DND-41 (cell line): ENCODE results near the gene ETDA.

Experiments
- ATAC-seq: fragments of 200-7000 bp; cut with Tn5 transposase; 3 replicates; pipeline ENCODE4 v1.9.1; 2021; ENCODE audit warnings: low read depth; ENCODE audit not compliant: insufficient read depth
- DNase-seq: peaks from one replicate; pipeline ENCODE4 v3.0.0-alpha.2; 2020
- H2AFZ ChIP-seq: 2 replicates; pipeline ENCODE4 v1.6.0; 2012; ENCODE audit warnings: low read depth, low read length
- H3K27ac ChIP-seq: 2 replicates; pipeline ENCODE4 v1.5.1; 2012; ENCODE audit warnings: low read length, inconsistent platforms
- H3K27me3 ChIP-seq: fragments of 200-600 bp; sonication (generic); 2 replicates; pipeline ENCODE4 v1.6.0; 2012; ENCODE audit warnings: low read length, mild to moderate bottlenecking, inconsistent platforms; ENCODE audit not compliant: insufficient read depth, poor library complexity
- H3K36me3 ChIP-seq: 2 replicates; pipeline ENCODE4 v1.5.1; 2012; ENCODE audit warnings: low read length, inconsistent platforms; ENCODE audit not compliant: insufficient read depth
- H3K4me1 ChIP-seq: 2 replicates; pipeline ENCODE4 v1.5.1; 2012; ENCODE audit warnings: mild to moderate bottlenecking, low read length; ENCODE audit not compliant: insufficient read depth
- H3K4me2 ChIP-seq: 2 replicates; pipeline ENCODE4 v1.6.0; 2012; ENCODE audit warnings: mild to moderate bottlenecking, moderate library complexity, low read length, inconsistent platforms; ENCODE audit not compliant: insufficient read depth
- H3K4me3 ChIP-seq, 2 experiments: fragments of 200-600 bp in 1 of 2; shearing (Covaris generic) in 1 of 2; 2 replicates each; pipeline ENCODE4 v1.5.1; 2012 to 2016; ENCODE audit warnings: inconsistent platforms in 2 of 2, low read length in 2 of 2, mild to moderate bottlenecking in 2 of 2, low read depth in 1 of 2, moderate library complexity in 1 of 2
- H3K79me2 ChIP-seq: 2 replicates; pipeline ENCODE4 v1.6.0; 2012; ENCODE audit warnings: low read length, inconsistent platforms; ENCODE audit not compliant: insufficient read depth
- H3K9ac ChIP-seq: 2 replicates; pipeline ENCODE4 v1.6.0; 2012; ENCODE audit warnings: low read depth, mild to moderate bottlenecking, inconsistent platforms, low read length, moderate library complexity
- H3K9me3 ChIP-seq: 2 replicates; pipeline ENCODE4 v1.5.1; 2012; ENCODE audit warnings: low read length, moderate library complexity, mild to moderate bottlenecking, inconsistent platforms; ENCODE audit not compliant: insufficient read depth, severe bottlenecking
- H4K20me1 ChIP-seq: 2 replicates; pipeline ENCODE4 v1.6.0; 2012; ENCODE audit warnings: low read length; ENCODE audit not compliant: insufficient read depth
- CTCF ChIP-seq: IDR thresholded peaks from 2 replicates; pipeline ENCODE4 v1.5.1; 2012; ENCODE audit warnings: borderline replicate concordance, low read length, moderate library complexity, mild to moderate bottlenecking; ENCODE audit not compliant: poor library complexity, severe bottlenecking; ENCODE audit errors: extremely low read depth
- EZH2 ChIP-seq: IDR thresholded peaks from 3 replicates; pipeline ENCODE4 v1.6.1; 2012; ENCODE audit warnings: borderline replicate concordance, low read depth, mild to moderate bottlenecking, moderate library complexity, low read length, inconsistent platforms; ENCODE audit not compliant: severe bottlenecking

ETDA gene

GRCh38 chrX:135273162-135273561 lies 21.3 kb downstream of the ETDA start:
- H2AFZ ChIP-seq = no peak overlapping the region
- no peaks in the 10 kb centered on the region for H3K36me3 ChIP-seq
- no peak overlapping the region for H3K4me2 ChIP-seq
- H4K20me1 ChIP-seq = no peaks in the 10 kb centered on the region
- ATAC-seq (no peak), DNase-seq (no peak)
- no peaks in the 10 kb centered on the region for H3K4me1 ChIP-seq
- no peak overlapping the region for H3K9ac ChIP-seq
- no peaks in the 10 kb centered on the region for H3K79me2 ChIP-seq
- H3K27me3 ChIP-seq = no peaks in the 10 kb centered on the region
- no peak overlapping the region for H3K27ac ChIP-seq
- H3K9me3 ChIP-seq = no peaks in the 10 kb centered on the region
- TF ChIP-seq EZH2 (no peak), CTCF (no peak)
- H3K4me3 ChIP-seq = no peak overlapping the region

GRCh38 chrX:135275973-135276372 lies 24.1 kb downstream of the ETDA start:
- no peak for ATAC-seq

GRCh38 chrX:135287266-135287823 lies 35.5 kb downstream of the ETDA start:
- Histone ChIP-seq H3K9ac (no peak overlapping the region), H3K36me3 (peaks cover 7% of the 10 kb centered on the region; the same call in 1 of the 2 replicates), H4K20me1 (no peaks in the 10 kb centered on the region), H3K4me1 (no peaks in the 10 kb centered on the region), H3K79me2 (no peaks in the 10 kb centered on the region), H3K27me3 (no peaks in the 10 kb centered on the region), H3K4me2 (no peak overlapping the region), H3K9me3 (peaks cover 13% of the 10 kb centered on the region), H3K27ac (no peak overlapping the region), H3K4me3 (no peak overlapping the region), H2AFZ (no peak overlapping the region)
- ATAC-seq = no peak
- no peak for DNase-seq
- TF ChIP-seq CTCF = no peak

More at GRCh38 chrX:135275973-135276372, 24.1 kb downstream of the ETDA start:
- no peak overlapping the region for H2AFZ ChIP-seq
- H3K36me3 ChIP-seq = no peaks in the 10 kb centered on the region
- H3K9me3 ChIP-seq = no peaks in the 10 kb centered on the region
- TF ChIP-seq CTCF = no peak
- no peak for TF ChIP-seq EZH2
- H3K27ac ChIP-seq = no peak overlapping the region
- H3K4me1 ChIP-seq = no peaks in the 10 kb centered on the region
- H4K20me1 ChIP-seq = no peaks in the 10 kb centered on the region
- H3K9ac ChIP-seq = no peak overlapping the region
- no peaks in the 10 kb centered on the region for H3K79me2 ChIP-seq
- H3K27me3 ChIP-seq = no peaks in the 10 kb centered on the region
- DNase-seq = no peak
- H3K4me2 ChIP-seq = no peak overlapping the region
- H3K4me3 ChIP-seq = no peak overlapping the region
